Activated CD8-positive, alpha-beta memory T cell treated with anti-CD3 and anti-CD28 coated beads for 1 hour (primary cell): ENCODE results near the gene PARD6B.

ENCODE experiments used
- DNase-seq, 2 donors: peaks; one replicate each; pipeline ENCODE4 v3.0.0-alpha.2; 2020; ENCODE audit warnings: low read depth in 1 of 2; ENCODE audit errors: extremely low read depth in 1 of 2

The PARD6B gene

DNA sequence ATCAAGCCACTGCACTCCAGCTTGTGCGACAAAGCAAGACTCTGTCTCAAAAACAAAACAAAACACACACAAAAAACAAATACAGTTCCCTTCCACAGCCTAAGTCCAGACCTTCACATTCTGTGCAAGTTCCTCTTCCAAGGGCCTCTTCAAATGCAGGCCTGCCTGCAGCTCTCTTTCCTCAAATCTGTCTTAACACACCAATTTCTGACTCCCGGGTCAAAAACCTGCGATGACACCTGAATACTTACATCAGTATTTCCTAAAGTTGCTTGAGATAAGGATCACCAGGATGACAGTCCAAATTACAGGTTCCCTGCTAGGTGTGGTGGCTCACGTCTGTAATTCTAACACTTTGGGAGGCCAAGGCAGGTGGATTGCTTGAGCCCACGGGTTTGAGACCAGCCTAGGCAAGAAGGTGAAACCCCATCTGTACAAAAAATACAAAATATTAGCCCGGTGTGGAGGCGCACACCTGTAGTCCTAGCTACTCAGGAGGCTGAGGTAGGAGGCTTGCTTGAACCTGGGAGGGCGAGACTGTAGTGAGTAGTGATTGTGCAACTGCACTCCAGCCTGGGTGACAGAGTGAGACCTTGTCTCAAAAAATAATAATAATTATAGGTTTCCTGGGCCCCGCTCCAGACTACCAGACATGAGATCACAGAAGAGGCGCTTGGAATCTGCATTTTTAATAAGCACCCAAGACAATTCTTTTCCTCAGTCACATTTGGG lies 8.8 kb upstream of the PARD6B start:
- DNase-seq, result no peak

DNA sequence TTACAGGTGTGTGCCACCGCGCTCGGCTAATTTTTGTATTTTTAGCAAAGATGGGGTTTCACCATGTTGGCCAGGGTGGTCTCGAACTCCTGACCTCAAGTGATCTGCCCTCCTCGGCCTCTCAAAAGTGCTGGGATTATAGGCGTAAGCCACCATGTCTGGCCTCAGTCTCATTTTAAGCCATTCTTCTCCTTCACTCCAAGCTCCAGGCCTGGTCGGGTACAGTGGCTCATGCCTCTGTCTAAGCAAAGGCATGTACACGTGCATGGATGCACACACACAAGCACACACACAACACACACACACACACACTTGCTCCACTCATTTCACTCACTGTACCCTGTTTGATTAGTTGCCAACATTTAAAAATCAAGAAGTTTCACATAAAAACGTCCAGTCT lies 7.7 kb upstream of the PARD6B start:
- no peak for DNase-seq

GRCh38 chr20:50724112-50724725 lies 7.2 kb upstream of the PARD6B start:
- DNase-seq, result no peak

- no peak for DNase-seq
Observed at GRCh38 chr20:50724851-50725723, 6.3 kb upstream of the PARD6B start.

DNA sequence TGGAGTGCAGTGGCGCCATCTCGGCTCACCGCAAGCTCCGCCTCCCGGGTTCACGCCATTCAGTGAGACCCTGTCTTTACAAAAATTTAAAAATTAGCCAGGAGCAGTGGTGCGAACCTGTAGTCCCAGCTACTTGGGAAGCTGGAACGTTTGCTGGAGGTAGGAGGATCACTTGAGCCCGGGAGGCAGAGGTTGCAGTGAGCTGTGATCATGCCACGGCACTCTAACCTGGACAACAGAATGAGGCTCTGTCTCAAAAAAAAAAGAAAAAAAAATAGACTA lies 5.7 kb upstream of the PARD6B start:
- DNase-seq, result no peak

DNA sequence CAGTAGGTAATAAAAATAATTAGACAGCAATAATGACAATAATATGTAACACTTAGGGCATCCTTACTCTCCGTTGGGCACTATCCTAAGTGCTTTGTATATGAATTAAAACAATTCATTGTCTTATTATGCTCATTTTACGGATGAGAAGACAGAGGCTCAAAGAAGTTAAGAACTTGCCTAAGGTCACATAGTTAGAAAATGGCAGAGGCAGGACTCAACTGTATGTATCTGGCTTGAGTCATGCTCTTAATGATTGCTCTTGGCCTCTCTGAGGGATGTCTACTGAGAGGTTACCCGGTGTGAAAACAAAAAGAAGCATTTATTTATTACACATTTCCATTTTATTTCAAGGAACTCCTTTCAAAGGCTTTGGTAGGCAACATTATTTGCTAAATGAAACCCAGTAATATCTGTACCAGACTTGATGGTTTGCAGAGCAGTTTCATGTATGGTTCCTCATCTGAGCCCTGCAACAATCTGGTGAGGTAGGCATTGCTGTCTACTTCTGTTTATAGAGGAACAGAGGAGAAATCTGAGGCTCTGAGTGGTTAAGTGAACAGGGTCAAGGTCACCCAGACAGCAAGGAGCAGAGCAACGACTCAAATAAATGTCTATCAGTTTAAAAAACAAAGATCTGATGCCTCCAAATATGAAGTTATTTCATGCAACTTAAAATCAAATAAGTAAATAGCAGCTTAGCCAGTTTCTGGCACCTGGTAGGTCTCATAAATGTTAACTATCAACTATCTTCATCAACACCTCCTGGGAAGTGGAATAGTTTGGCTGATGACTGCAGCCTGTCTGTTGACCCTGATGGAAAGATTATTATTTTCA lies 4.2 kb upstream of the PARD6B start:
- no peak for DNase-seq

- DNase-seq, result no peak
Observed at GRCh38 chr20:50727792-50728485, 3.4 kb upstream of the PARD6B start.

GRCh38 chr20:50728486-50728980 lies 2.8 kb upstream of the PARD6B start:
- no peak for DNase-seq

DNA sequence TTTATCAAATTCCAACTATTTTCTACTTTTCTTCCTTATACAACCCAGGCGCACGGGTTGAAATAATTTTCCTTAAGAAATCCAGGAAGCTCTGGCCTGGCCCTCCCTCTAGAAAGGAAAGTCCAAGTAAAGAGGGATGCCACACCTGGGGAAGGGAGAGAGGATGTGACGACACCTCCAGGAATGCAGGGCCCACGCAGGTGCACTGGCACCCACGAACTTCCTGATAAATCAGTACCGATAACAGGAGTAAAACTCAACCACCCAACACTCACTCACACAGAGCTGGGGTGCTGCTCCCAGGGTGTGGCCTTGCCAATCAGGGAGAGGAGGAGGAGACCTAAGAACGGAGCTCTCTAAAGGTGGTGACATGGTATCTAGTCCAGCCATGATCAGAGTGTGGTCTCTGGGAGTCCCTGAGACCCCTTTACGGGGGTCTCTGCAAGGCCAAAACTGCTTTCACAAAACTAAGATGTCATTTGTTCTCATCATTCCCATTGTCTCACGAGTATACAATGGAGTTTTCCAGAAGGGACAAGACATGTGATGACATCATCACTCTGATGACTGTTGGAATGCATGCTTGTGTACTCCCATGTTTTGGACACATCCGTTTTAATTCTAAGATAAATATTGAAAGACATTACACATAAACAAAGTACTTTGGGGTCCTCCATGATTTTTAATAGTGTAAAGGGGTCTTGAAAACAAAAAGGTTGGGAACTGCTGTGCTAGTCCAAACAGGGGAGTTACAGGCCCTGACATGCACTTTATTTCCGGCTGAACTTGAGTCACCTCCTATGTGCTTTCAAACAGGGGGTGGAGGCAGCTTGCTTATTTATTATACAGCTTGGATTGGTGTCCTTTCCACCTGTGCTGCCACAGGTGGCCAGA lies 2.2 kb upstream of the PARD6B start:
- no peak for DNase-seq

- no peak for DNase-seq
Observed at GRCh38 chr20:50729901-50730764, 1.2 kb upstream of the PARD6B start.

GRCh38 chr20:50730765-50731054 lies 670 bp upstream of the PARD6B start:
- no peak for DNase-seq

DNA sequence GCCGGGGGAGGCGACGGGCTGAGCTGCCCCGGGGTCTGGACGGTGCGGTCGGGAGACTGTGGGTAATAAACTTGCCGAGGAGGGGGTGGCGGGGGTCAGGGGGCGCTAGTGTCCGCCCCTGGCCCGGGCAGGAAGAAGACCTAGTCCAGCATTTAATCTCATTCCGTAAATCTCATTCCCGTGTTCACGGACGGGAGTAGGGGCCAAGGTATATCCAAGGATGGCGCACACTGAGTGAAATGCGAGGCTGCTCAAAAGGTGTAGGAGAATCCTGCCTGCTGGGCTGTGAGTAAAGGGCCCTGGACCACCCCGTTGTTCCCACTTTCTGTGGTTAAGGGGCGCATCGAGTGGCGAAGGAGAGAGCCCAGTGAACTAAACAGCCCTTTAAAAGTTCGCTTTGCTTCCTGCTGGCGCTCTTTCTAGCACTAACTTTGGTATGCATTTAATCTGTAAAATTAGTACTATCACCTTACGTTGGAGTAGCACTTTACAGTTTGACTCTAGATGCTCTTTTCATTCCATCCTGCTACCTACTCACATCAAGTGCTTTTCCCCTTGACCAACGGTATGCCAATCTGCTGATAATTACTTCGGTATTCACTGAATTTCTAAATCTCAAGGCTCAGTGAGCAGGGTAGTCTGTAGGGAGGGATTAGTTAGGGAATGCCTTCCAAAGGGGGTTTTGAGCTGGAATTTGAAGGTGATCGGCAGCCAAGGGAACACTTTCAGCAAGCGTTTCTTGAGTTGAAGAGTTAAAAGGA lies 730 bp downstream of the PARD6B start:
- DNase-seq, result no peak

- no peak for DNase-seq
Observed at GRCh38 chr20:50733644-50734349, 2.4 kb downstream of the PARD6B start.

DNA sequence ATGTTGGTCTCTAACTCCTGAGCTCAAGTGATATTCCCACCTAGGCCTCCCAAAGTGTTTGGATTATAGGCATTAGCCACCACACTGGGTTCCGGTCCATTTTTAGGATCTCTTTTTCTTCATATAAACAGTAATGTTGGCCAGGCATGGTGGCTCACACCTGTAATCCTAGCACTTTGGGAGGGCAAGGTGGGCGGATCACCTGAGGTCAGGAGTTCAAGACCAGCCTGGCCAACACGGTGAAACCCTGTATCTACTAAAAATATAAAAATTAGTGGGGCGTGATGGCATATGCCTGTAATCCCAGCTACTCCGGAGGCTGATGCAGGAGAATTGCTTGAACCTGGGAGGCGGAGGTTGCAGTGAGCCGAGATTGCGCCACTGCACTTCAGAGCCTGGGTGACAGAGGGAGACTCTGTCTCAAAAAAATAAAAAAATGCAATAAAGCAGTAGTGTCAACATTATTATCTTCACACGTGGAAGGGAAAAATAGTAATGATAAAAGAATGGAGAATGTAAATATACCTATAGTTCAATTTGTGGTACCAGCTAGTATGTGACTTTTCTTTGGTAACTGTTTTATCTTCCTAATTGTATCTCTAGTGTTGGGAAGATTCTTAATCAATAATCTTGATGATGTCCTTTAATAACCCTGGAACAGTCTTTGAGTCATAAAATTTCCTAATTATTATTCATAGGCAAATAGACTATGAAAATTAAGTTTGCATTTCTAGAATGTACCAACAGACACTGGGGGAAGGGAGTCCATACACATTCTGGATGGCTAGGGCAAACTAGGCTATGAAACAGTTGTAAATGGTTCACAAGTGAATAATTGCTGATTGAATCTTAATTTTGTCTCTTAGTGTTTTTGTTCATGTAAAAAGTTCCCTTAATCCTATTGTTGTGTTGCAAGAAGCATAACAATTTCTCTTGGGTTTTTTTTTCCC lies 3.6 kb downstream of the PARD6B start:
- DNase-seq, result no peak

- DNase-seq, result no peak
Observed at GRCh38 chr20:50735813-50736212, 4.4 kb downstream of the PARD6B start.

DNA sequence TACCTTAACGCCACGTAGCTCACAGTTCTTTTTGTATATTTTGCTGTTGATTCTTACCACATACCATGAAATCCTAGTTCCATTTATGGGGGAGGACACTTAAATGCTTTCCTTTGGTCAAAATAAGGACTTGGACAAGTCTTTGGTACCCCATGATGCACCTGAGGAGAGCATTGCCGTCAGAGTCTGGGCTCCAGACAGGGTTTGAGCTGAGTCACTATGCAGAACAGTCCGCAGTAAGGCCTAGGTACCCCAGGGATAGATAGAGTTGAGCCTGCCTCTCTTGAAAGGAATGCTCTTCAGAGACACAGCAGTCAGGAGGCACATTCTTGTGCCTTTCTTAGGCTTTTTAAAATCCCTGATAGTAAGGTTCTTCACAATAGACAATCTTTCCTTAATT lies 6.0 kb downstream of the PARD6B start:
- DNase-seq, result no peak
